NOMO-1 (cell line): ENCODE results near the gene GPR31.
"Not testable (repeated sequence)": the region's sequence is repeated elsewhere in the genome, so short reads cannot be mapped to it uniquely, and the experiment has no call there.

Experiments
- DNase-seq, 2 experiments: peaks; one replicate each; lab custom pipeline; 2025; ENCODE audit not compliant: unreplicated experiment in 2 of 2; lab: John Stamatoyannopoulos, UW

Gene GPR31

DNA sequence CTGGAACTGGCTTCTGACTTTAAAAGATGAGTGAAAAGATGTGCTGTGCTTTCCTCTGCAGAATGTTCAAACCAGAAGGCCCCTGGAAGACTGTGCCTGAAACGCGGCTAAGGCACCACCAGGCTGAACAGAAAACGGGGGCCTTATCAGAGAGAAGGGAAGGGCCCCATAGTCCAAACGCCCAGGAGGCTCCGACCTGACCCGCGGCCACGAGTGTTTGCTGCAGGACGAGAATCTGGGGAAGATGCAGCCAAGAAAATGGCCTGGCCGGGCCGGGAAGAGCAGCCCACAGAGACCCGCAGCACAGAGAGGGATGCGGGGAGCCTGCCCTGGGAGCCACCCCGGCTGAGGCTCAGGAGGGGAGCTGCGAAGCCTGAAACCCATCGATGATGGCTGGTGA, 10.5 kb upstream of the GPR31 start:
- not testable (repeated sequence) for DNase-seq

DNA sequence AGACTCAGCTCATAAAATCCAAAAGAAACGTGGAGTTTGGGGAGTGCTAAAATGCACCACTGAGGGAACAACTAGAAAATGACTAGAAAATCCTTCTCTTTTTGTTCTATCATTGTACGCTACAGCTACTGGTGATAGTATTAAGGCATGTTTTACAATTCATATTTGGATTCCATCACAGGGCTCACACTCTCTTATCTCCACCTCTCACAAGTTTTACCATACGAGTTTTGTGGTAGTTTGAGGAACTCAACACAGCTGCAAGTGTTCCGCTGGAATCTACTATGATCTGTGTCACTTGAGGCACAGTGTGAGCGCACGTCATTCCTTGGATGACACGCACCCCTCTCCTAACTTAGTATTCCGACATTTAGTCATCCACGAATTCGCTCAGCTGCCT, 9.9 kb upstream of the GPR31 start:
- not testable (repeated sequence) for DNase-seq

DNA sequence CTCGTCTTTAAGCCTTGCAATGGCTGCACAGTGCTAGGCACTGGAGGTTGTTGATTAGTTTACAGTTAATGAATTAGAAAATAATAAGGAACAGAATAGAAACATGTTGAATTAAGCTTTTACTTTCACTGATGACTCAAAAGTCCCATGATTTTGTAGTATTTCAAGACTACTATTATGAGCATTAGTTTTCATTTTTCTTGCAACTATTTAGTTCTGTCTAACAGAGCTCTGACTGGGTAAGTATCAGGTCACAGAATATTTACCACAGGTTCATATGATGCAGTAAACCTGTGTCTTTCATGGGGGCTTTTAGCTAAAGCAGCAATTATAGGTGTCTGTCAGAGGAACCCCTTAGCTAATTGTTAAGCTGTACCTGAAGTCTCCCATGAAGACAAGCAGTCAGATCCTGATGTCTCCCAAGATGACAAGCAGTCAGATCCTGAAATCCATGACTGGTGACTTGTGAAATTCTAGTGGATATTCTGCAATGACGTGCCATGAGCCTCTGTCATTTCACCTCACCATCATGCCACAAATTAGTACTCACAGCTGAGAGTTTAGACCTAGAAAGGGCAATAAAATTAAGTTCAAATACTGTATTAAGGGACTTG, 8.2 kb upstream of the GPR31 start:
- no peak for DNase-seq

DNA sequence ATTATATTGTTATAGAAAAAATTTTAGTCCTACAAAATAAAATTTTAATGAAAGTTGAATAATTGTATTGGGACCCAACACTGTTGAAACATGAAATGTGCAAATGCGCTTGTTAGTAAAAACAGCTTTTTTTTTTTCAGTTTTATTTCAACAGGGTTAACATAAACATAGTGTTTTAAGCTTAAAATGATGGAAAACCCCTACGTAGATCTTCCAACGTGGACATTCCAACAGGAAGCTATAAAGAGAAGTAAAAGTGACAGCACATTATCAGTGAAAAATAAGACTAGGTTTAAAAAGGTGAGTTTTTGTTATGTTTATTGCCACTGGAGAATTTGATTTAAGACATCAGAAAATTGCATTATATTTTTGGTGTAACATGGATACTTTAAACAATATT, 6.5 kb upstream of the GPR31 start:
- DNase-seq, result no peak

DNA sequence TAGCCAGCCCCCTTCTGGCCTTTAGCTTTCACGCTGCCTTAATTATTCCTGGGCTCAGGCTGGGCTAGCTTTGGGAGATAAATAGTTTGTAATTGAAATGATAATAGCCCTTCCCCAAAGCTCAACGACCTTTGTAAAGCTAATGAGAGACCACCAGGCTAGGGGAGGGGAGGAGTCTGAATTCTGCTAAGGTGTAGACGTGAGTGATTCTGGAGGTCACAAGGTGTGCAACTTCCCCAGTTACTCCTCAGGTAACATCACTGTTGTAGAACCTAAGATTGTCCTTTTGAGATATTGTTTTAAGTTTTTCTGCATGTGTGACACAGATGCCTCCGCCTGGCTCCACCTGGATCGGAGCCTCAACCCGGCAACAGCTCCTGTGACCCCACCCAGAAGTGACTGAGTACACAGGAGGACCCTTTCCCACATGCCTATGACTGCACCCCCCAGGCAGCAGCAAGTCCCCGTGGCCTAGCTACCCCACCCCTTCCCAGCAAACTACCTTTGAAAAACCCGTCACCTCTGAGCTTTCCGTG, 5.8 kb upstream of the GPR31 start:
- no peak for DNase-seq

DNA sequence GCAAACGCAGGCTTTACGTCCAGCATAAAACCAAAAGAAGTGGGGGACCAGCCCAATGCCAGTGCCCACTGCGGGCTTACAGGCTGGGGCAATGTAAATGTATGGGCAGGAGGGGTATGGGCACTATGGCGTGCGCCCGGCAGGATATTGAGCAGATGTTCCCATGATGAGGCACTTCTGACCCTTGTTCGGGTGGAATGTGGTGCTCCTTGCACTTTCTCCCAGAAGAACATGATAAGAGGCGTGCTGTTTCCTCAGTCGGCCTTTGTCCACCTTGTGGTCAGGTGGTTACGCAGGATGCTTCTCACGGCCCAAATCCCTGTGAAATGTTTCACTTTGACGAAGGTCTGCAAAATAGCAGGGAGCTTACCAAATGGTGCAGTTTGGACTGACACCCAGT, 4.8 kb upstream of the GPR31 start:
- no peak for DNase-seq

DNA sequence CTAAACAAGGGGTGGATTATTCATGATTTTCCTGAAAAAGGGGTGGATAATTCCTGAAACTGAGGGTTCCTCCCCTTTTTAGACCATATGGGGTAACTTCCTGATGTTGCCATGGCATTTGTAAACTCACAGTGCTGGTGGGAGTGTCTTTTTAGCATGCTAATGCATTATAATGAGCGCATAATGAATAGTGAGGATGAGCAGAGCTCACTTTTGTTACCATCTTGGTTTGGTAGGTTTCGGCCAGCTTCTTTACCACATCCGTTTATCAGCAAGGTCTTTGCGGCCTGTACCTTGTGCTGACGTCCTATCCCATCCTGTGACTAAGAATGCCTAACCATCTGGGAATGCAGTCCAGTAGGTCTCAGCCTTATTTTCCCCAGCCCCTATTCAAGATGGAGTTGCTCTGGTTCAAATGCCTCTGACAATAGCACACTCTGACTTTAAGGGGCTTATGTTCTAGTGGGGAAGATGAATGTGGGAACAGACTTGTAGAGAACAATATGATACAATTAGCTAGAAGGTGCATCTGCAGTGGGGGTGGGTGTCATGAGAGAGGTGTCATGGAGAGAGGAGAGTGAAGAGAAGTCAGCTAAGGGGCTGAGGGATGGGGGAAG, 4.2 kb upstream of the GPR31 start:
- DNase-seq, result no peak

DNA sequence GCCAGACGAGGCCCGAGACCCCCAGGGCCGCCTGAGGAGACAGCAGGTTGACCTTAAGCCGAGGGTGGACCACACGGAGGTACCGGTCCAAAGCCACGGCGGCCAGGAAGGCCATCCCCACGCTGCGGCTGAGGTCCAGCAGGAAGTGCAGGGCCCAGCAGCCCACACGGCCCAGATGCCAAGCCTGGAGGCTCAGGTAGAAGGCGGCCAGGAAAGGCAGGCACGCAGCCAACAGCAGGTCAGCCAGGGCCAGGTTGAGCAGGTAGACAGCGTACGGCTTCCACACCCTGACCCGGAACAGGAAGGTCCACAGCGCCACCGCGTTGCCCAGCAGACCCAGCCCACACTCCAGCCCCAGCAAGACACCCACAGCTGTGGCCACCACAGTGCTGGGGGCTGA, 366 bp downstream of the GPR31 start:
- DNase-seq, result no peak

DNA sequence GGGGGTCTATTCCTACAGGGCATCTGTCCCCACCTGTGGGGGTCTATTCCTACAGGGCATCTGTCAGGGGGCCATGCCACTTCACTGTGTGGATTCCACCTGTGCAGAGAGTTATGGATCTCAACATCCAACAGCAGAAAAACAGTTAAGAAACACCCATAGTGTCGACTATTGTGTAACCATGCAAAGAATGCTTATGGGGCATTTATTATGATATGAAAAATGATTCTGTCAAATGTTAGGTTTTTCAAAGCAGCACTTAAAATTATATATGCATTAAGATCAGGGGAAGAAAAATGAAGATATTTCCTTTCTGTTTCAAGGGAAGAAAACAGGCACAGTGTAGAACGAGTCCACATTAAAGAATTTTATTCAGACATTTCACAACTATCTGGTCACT, 2.9 kb downstream of the GPR31 start:
- DNase-seq, result peak in 1 of 2 experiments; percentile 2

DNA sequence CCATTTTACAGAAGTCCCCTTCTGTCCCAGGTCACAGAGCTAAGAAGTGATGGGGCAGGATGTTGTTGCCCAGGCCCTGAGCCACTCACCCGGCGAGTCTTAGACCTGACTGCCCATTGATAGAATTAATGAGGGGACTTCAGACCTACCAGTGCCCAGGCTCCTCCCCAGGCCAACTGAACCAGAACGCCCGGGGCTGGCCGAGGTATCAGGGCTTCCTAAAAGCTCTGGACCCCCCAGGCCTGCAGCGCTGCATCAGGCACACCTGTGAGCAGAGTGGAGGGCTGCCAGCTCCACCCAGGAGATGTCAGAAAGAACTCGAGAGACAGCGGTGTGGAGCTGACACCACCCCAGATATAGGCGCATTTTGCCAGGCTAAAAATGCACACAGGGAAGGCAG, 3.5 kb downstream of the GPR31 start:
- no peak for DNase-seq

DNA sequence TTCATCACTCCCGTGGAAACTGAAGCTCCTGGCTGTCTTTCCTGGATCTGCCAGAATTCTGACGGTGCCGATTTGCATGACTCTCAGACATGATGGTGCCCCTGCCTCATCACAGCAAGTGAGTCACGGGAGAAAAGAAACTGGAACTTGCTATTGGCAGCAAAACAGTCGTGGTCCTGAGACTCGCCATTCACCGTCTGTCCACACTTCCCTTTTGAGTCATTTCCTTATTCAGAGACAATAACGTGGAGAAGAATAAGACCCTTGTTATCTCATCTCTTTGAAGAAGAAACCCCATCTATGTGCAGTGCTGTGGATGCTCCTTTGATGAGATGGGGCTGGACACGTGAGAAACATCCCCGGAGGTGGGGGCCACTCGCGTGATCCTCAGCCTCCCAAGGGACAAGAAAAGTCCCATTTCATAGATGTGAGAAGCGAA, 4.2 kb downstream of the GPR31 start:
- DNase-seq, result peak; percentile 60 to 93

DNA sequence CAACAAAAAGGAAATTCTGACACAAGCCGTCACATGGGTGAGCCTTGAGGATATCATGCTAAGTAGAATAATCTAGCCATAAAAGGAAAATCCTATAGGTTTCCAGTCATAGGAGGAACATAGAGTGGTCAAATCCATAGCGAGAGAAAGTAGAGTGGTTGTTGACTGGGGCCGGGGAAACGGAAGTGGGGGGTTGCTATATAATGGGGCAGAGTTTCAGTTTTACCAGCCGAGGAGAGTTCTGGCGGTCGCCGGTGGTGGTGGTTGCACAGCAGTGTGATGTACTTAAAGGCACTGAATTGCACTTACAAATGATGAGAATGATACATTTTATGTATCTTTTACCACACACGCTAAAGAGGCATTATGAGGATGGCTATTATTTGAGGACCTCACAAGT, 4.9 kb downstream of the GPR31 start:
- peak; percentile 40 for DNase-seq

DNA sequence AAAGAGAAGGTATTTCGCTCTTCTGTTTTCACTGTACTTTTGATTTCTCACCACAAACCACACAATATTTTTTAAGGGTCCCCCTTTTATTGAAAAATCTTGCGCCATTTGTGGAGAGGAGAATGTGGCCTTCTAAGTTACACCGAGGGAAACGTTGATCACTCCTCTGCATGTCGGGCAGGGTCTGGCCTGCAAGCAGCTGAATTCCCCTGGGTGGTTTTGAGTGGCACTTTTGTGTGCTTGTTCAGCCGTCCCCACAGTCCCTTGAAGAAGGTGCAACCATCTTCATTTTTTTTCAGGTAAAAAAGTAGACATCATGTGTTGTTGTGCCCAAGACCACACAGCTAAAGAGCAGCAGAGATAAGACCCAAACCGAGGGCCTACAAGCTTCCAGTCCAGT, 6.1 kb downstream of the GPR31 start:
- no peak for DNase-seq

DNA sequence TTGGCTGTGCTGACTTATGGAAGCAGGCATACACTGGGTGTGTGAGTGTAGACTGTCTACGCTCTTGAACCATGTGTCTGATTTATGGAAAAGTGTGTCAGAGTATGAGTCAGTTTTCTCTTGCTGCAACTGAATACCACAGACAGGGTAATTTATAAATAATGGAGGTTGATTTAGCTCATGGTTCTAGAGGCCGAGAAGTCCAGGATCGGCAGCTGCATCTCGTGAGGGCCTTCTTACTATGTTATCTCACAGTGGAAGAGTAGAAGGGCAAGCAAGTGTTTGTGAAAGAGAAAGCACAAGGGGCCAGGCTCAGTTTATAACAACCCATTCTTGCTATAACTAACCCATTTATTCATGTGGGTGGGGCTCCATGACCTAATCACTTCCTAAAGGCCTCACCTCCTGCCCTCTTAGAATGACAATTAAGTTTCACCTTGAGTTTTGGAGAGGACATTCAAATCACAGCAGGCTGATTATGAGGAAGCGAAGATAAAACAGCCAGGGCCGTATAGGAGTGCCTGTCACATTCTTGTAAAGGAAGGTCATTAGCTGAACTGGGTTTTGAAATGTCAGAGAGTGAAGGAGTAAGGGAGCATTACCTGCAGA, 6.7 kb downstream of the GPR31 start:
- peak in 1 of 2 experiments; percentile 14 for DNase-seq

DNA sequence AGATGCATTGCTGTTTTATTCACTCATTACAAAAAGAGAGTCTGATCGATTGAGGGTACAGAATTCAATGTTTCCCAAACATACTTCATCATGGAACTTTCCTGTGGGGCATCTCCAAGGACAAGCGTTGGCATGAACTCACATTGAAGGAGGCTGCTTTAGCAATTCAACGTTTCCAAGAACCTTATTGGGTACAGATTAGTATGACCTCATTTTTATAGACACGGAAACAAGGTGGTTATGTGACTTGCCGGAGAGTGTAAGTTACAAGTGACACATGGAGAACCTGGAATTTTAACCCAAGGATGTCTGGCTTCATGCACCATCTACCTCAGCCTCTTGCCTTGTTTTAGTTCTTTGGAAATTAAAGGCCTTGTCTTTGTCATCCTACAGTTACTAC, 8.8 kb downstream of the GPR31 start:
- no peak for DNase-seq

DNA sequence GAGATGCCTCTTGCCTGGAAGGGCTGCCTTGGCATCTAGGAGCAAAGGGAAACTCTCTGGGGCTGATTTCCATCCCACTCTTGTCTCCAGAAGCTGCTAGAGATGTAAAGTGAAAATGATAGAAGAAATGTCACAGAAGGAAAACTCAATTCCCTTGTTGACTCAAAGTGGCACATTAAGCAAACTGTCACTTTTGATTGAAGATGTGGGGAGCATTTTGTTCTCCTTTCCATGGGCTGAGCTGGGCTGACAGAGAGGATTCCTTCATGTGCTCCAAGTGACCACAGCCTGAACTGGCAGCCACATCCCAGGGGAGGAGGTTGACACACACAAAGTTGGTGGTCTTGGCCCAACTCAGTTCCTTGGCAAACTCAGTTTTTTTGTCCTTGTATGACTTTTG, 9.8 kb downstream of the GPR31 start:
- DNase-seq, result no peak

DNA sequence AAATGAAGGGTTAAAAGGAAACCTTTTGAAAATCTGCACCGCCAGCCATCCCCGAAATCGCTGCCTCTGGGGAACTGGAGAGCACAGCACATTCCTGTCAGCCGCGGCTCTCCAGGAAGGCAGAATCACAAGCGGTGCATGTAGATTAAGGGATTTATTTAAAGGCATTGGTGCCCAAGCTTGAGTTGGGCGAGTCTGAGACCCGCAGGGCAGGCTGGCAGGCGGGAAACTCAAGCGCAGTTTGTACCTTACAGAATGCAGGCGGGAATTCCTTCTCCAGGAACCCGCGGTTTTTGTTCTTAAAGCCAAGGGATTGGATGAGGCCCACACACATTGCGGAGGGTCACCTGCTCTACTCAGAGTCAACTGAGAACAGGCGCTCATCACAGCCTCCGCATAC, 10.8 kb downstream of the GPR31 start:
- DNase-seq, result no peak

DNA sequence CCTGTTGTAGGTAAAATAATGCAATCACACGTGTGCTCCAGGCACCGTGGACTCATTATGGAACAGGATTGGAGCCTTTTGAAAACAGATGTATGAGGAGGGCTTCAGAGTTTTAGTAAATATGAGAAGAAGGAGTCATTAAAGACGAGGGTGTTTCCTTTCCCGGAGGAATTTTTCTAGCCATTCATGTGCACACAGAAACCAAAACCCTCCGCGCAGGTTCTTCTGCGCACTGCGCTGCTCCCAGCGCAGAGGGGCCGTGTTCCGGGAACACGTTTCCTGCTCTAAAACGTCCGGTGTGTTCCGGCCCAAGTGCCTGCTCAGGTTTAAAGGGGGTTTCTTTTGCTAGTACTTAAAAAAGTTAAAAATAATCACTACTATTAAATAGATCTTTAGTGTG, 11.6 kb downstream of the GPR31 start:
- DNase-seq, result no peak

DNA sequence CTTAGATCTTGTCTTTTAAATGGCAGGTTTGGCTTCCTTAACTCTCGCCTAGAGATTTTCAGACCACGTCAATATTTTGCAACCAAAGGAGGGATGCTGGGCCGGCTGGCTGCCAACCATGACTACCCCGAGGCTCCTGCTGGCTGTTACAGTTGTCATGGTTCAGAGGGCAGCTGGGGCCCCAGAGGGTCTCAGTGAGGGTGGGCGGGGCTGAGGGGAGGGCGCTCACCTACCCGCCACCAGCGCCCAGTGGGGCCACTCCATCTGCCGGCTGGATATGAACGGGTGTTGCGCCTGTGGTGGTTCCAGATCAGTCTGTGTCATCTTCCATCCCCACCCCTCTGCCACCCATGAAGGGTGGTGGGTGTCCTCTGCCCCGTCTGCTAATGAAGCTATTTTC, 12.3 kb downstream of the GPR31 start:
- DNase-seq, result no peak

DNA sequence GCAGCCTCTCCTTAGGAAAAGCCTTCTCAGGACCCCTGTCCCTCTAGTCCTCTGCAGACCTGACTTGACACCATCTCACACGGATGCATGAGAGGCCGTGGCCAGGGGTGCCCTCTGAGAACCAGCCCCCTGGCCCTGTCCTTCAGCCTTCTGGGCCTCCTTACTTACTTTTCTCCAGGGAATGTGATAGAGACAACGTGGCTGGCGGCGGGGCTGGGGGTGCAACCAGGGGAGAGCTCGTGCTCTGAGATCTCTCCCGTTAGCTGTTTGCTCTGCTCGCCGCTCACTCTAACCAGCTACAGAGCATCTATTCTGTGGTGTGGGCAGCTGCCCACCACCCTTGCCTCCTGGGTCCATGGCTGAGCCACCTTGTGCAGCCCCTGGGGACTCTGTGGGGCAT, 14.7 kb downstream of the GPR31 start:
- no peak for DNase-seq

DNA sequence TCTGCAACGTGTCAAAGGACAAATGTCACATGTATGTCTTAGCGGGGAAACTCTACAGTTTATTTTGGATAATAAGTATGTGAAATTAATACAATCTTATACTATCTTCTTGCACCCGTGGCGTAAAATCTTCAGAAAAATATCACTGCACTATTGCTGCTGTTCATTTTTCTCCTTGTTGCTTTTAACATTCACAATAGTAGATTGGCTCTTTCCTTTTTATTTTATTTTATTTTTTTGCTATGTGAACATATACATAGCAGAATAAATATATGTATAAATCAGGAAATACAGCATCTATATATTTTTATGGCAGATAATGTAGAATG, 15.4 kb downstream of the GPR31 start:
- no peak for DNase-seq

DNA sequence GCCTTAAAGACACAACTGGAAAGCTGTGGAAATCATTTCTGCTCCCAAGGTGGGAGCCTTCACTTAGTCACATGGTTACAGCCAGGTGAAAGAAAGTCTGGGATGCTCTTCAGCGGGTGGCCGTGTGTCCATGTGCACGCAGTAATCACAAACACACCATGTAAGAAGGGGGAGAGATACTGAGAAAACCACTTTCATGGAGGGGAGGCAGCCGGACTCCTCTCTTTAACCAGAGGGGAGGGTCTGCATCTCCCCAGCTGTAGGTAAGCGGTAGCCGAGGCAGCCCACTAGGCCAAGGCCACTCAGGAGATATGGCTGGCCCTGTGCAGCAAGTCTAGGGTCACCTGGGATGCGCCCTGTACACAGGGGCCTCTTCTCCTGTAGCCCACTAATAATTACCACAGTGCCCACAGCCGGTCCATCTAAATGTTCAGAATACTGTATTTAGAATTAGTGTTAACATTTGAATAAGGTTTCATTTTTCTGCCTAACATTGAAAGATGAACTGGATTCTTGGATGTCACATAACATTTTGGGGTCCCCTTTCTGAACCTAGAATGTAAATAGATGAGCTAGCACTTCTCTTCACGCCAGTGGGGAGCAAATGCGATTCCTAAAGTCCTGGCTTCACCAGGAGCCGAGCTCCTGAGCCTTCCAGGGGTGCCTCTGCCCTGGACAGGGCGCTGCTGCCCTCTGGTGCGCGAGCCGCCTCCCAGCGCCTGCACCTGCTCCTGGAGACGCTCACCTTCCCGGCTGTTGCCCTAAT, 15.9 kb downstream of the GPR31 start:
- peak; percentile 23 to 33 for DNase-seq
